ENCODE measurements around the gene PABPC4L.
"Not testable (repeated sequence)": the region's sequence is repeated elsewhere in the genome, so short reads cannot be mapped to it uniquely, and the experiment has no call there.

Gene PABPC4L

GRCh38 chr4:134201216-134202161, at the start of gene PABPC4L:
TSS of gene PABPC4L (minus strand) at chr4:134201789. CDS start at chr4:134201019, 770 bp downstream.
- DNase-seq: peak; percentile 65

GRCh38 chr4:134251322-134251721, 49.7 kb upstream of the PABPC4L start:
- DNase-seq: no peak

GRCh38 chr4:134243742-134244713, 42.4 kb upstream of the PABPC4L start:
- no peak for DNase-seq

GRCh38 chr4:134219043-134219442, 17.5 kb upstream of the PABPC4L start:
- no peak for DNase-seq

GRCh38 chr4:134216411-134216810, 14.8 kb upstream of the PABPC4L start:
- no peak for DNase-seq

- DNase-seq: no peak
Observed at GRCh38 chr4:134215620-134216344, 14.2 kb upstream of the PABPC4L start.

GRCh38 chr4:134207955-134208354, 6.4 kb upstream of the PABPC4L start:
- DNase-seq: not testable (repeated sequence)

- no peak for DNase-seq
Observed at GRCh38 chr4:134202166-134202956, 772 bp upstream of the PABPC4L start.

GRCh38 chr4:134200811-134201215, 776 bp downstream of the PABPC4L start:
- no peak for DNase-seq

GRCh38 chr4:134189949-134190348, 11.6 kb downstream of the PABPC4L start:
- no peak for DNase-seq

GRCh38 chr4:134189480-134189879, 12.1 kb downstream of the PABPC4L start:
- DNase-seq: no peak

GRCh38 chr4:134178706-134179105, 22.9 kb downstream of the PABPC4L start:
- no peak for DNase-seq

GRCh38 chr4:134174271-134174670, 27.3 kb downstream of the PABPC4L start:
- DNase-seq: no peak

- DNase-seq: no peak
Observed at GRCh38 chr4:134160211-134160610, 41.4 kb downstream of the PABPC4L start.

- no peak for DNase-seq
Observed at GRCh38 chr4:134154097-134154496, 47.5 kb downstream of the PABPC4L start.

- DNase-seq: no peak
Observed at GRCh38 chr4:134147941-134148340, 53.6 kb downstream of the PABPC4L start.

Data from NCI-H82 (cell line).